ENCODE data around the gene TLCD4. TPM values are rescaled to one million over a fixed set of nuclear protein-coding genes. Genes with fewer than 3 reads are reported as not detected.

The TLCD4 gene
- total RNA-seq, 1 experiment from 2014 or later = 1.8 TPM

- no peak for DNase-seq
Measured at GRCh38 chr1:95139039-95139438, 21.9 kb downstream of the TLCD4 start.

More at GRCh38 chr1:95139039-95139438, 21.9 kb downstream of the TLCD4 start:
- no CpG with 5 or more reads among the region's 1 CpG for whole genome bisulfite sequencing (ENCODE audit: extremely low coverage, insufficient read length, low lambda C conversion rate)
- H3K79me1 ChIP-seq (ENCODE audit: insufficient read depth, low read depth, low read length, poor library complexity, severe bottlenecking) = no peaks in the 10 kb centered on the region
- Mint-ChIP-seq H3K4me3 (no peak overlapping the region), H3K36me3 (ENCODE audit: insufficient read depth in 1 of 3, low read depth in 3 of 3) (no peaks in the 10 kb centered on the region), H3K27ac (no peak overlapping the region), H3K4me1 (peaks cover 6 to 15% of the 10 kb centered on the region in 2 experiments), H3K9me3 (no peaks in the 10 kb centered on the region), H3K27me3 (ENCODE audit: low read depth) (no peaks in the 10 kb centered on the region)
- no peak overlapping the region for H2BK5ac ChIP-seq (ENCODE audit: insufficient read length, low read length)
- TF ChIP-seq, protein P1, sequence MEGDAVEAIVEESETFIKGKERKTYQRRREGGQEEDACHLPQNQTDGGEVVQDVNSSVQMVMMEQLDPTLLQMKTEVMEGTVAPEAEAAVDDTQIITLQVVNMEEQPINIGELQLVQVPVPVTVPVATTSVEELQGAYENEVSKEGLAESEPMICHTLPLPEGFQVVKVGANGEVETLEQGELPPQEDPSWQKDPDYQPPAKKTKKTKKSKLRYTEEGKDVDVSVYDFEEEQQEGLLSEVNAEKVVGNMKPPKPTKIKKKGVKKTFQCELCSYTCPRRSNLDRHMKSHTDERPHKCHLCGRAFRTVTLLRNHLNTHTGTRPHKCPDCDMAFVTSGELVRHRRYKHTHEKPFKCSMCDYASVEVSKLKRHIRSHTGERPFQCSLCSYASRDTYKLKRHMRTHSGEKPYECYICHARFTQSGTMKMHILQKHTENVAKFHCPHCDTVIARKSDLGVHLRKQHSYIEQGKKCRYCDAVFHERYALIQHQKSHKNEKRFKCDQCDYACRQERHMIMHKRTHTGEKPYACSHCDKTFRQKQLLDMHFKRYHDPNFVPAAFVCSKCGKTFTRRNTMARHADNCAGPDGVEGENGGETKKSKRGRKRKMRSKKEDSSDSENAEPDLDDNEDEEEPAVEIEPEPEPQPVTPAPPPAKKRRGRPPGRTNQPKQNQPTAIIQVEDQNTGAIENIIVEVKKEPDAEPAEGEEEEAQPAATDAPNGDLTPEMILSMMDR (conservative IDR thresholded peaks at IDR 0.05) = no peak
- no peak overlapping the region for H3T11ph ChIP-seq (ENCODE audit: low read length)
- H2BK15ac ChIP-seq (ENCODE audit: low read depth, low read length) = no peak overlapping the region
- H3K9me3 ChIP-seq (ENCODE audit: control insufficient read depth, low read depth, low read length) = no peaks in the 10 kb centered on the region
- H4K20me1 ChIP-seq (ENCODE audit: control insufficient read depth, insufficient read depth, insufficient read length) = no peaks in the 10 kb centered on the region
- no peak overlapping the region for H2AFZ ChIP-seq (ENCODE audit: low read length)
- no peak overlapping the region for H2BK20ac ChIP-seq (ENCODE audit: low read depth, low read length, poor library complexity, severe bottlenecking)
- H2BK120ac ChIP-seq (ENCODE audit: low read depth, low read length, poor library complexity, severe bottlenecking) = no peak overlapping the region
- no peaks in the 10 kb centered on the region; the same call in 1 of the 2 replicates for H3K4me1 ChIP-seq (ENCODE audit: insufficient read depth, low read length)
- no peak overlapping the region for H3K56ac ChIP-seq (ENCODE audit: insufficient read length, low read depth, low read length)
- H4K5ac ChIP-seq (ENCODE audit: insufficient read length, low read depth, low read length) = no peak overlapping the region
- H3K9ac ChIP-seq (ENCODE audit: extremely low read depth, insufficient read length, low read length) = no peak overlapping the region
- no peaks in the 10 kb centered on the region for H3K27me3 ChIP-seq (ENCODE audit: insufficient read depth, low read length)
- H4K91ac ChIP-seq (ENCODE audit: insufficient read length, low read depth, low read length) = no peak overlapping the region
- no peak overlapping the region for H3K14ac ChIP-seq (ENCODE audit: insufficient read depth, low read length)
- H2AK5ac ChIP-seq (ENCODE audit: insufficient read length, low read length) = no peak overlapping the region
- H4K8ac ChIP-seq (replicated peaks; ENCODE audit: insufficient read length, low read depth, low read length) = no peak overlapping the region
- no peak overlapping the region for H3K4me2 ChIP-seq (ENCODE audit: insufficient read depth, insufficient read length, low read length)
- H2BK12ac ChIP-seq (ENCODE audit: insufficient read length, low read depth, low read length) = no peak overlapping the region
- no peak overlapping the region for H3K4ac ChIP-seq (ENCODE audit: low read depth, low read length)
- no peak overlapping the region for H3K23ac ChIP-seq (ENCODE audit: insufficient read length, low read depth, low read length)
- H3K23me2 ChIP-seq (ENCODE audit: insufficient read length, low read depth, low read length, poor library complexity, severe bottlenecking) = no peaks in the 10 kb centered on the region
- H3K18ac ChIP-seq (ENCODE audit: insufficient read length, low read depth, low read length) = no peak overlapping the region
- H3K79me2 ChIP-seq (ENCODE audit: insufficient read depth, low read length) = no peaks in the 10 kb centered on the region; the same call in 1 of the 2 replicates
- H3K27ac ChIP-seq (ENCODE audit: insufficient read length, low read depth, low read length) = no peak overlapping the region

Measured in H9 (cell line).